ENCODE data around the gene SARM1. TPM values are rescaled to one million over a fixed set of nuclear protein-coding genes. Genes with fewer than 3 reads are reported as not detected.
"Not testable (repeated sequence)": the region's sequence is repeated elsewhere in the genome, so short reads cannot be mapped to it uniquely, and the experiment has no call there.

The SARM1 gene
- total RNA-seq, 1 experiment from 2014 or later = 32.8 TPM

DNA sequence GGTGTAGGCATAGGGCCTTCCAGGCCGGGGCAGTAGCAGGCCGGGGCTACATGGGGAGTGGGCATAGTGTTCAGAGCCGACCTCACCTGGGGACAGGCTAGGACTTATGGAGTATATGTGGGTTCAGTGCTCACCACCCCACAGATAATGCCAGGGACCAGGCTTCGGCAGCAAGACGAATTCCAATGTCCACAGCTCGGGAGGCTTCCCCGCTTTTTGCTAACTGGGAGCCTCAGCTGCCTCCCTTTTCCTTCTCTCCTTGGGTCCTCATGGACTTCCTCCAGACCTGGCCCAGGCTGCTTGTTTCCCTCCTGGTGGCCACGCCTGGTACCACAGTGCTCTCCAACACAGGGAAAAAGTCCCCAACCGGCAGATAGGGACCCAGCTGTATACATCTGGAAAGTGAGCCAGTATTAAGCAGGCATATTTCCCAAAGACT is 54.6 kb downstream of the SARM1 start:
- Mint-ChIP-seq H3K27ac (ENCODE audit: unreplicated experiment) (no peak overlapping the region), H3K27me3 (ENCODE audit: insufficient read depth, unreplicated experiment) (no peaks in the 10 kb centered on the region), H3K9me3 (ENCODE audit: unreplicated experiment) (no peaks in the 10 kb centered on the region), H3K4me1 (ENCODE audit: low read depth, unreplicated experiment) (no peaks in the 10 kb centered on the region), H3K4me3 (ENCODE audit: unreplicated experiment) (no peak overlapping the region), H3K36me3 (ENCODE audit: insufficient read depth, unreplicated experiment) (no peaks in the 10 kb centered on the region)
- POLR2A ChIA-PET = no interaction called here
- TF ChIP-seq CTCF (IDR thresholded peaks at IDR 0.05; ENCODE audit: insufficient read depth in 1 of 2, low read depth in 1 of 2, low read length in 1 of 2, severe bottlenecking in 1 of 2, unreplicated experiment in 1 of 2) = peak; percentile 67 to 74
- H3K36me3 ChIP-seq (ENCODE audit: control insufficient read depth, insufficient read depth, low read length) = no peaks in the 10 kb centered on the region
- H3K9me3 ChIP-seq = no peaks in the 10 kb centered on the region
- CTCF ChIA-PET = interaction anchor here (0.6 to 1.1 kb wide), 2 partner anchors 9 to 70 kb away, joined by 3 to 6 read pairs; no protein-coding TSS in a partner anchor
- H3K4me1 ChIP-seq = no peaks in the 10 kb centered on the region
- intact Hi-C loops (cut with micrococcal nuclease; ENCODE audit: unreplicated experiment) = no loop called here
- H3K4me3 ChIP-seq (ENCODE audit: low read depth, low read length) = no peak overlapping the region
- peak; percentile 69 to 74 for DNase-seq
- H3K27me3 ChIP-seq (replicated peaks; ENCODE audit: control insufficient read depth, insufficient read depth, low read length) = no peaks in the 10 kb centered on the region
- BruUV-seq (replicated peaks) = no TSS peak

GRCh38 chr17:28427371-28427770 is 55.9 kb downstream of the SARM1 start:
- no peak for DNase-seq
- H3K27me3 ChIP-seq (replicated peaks; ENCODE audit: control insufficient read depth, insufficient read depth, low read length) = no peaks in the 10 kb centered on the region
- Mint-ChIP-seq H3K27ac (ENCODE audit: unreplicated experiment) (no peak overlapping the region), H3K36me3 (ENCODE audit: insufficient read depth, unreplicated experiment) (no peaks in the 10 kb centered on the region), H3K27me3 (ENCODE audit: insufficient read depth, unreplicated experiment) (no peaks in the 10 kb centered on the region), H3K4me3 (ENCODE audit: unreplicated experiment) (no peak overlapping the region), H3K4me1 (ENCODE audit: low read depth, unreplicated experiment) (no peaks in the 10 kb centered on the region), H3K9me3 (ENCODE audit: unreplicated experiment) (no peaks in the 10 kb centered on the region)
- TF ChIP-seq CTCF (IDR thresholded peaks at IDR 0.05; ENCODE audit: insufficient read depth in 1 of 2, low read depth in 1 of 2, low read length in 1 of 2, severe bottlenecking in 1 of 2, unreplicated experiment in 1 of 2) = no peak
- no peaks in the 10 kb centered on the region for H3K9me3 ChIP-seq
- BruUV-seq (replicated peaks) = no TSS peak
- no peak overlapping the region for H3K4me3 ChIP-seq (ENCODE audit: low read depth, low read length)
- POLR2A ChIA-PET = no interaction called here
- CTCF ChIA-PET = no interaction called here
- intact Hi-C loops (cut with micrococcal nuclease; ENCODE audit: unreplicated experiment) = no loop called here
- H3K4me1 ChIP-seq = no peaks in the 10 kb centered on the region
- no peaks in the 10 kb centered on the region for H3K36me3 ChIP-seq (ENCODE audit: control insufficient read depth, insufficient read depth, low read length)

GRCh38 chr17:28427982-28428381 is 56.5 kb downstream of the SARM1 start:
- H3K9me3 ChIP-seq; H3K36me3 Mint-ChIP-seq (ENCODE audit: insufficient read depth, unreplicated experiment); H3K4me3 ChIP-seq (ENCODE audit: low read depth, low read length); H3K27me3 ChIP-seq (replicated peaks; ENCODE audit: control insufficient read depth, insufficient read depth, low read length); H3K27ac Mint-ChIP-seq (ENCODE audit: unreplicated experiment); CTCF ChIA-PET; DNase-seq; H3K4me1 Mint-ChIP-seq (ENCODE audit: low read depth, unreplicated experiment); BruUV-seq (replicated peaks); H3K4me3 Mint-ChIP-seq (ENCODE audit: unreplicated experiment); intact Hi-C loops (cut with micrococcal nuclease; ENCODE audit: unreplicated experiment); H3K9me3 Mint-ChIP-seq (ENCODE audit: unreplicated experiment); H3K36me3 ChIP-seq (ENCODE audit: control insufficient read depth, insufficient read depth, low read length); H3K4me1 ChIP-seq; POLR2A ChIA-PET; H3K27me3 Mint-ChIP-seq (ENCODE audit: insufficient read depth, unreplicated experiment): not testable (repeated sequence)

DNA sequence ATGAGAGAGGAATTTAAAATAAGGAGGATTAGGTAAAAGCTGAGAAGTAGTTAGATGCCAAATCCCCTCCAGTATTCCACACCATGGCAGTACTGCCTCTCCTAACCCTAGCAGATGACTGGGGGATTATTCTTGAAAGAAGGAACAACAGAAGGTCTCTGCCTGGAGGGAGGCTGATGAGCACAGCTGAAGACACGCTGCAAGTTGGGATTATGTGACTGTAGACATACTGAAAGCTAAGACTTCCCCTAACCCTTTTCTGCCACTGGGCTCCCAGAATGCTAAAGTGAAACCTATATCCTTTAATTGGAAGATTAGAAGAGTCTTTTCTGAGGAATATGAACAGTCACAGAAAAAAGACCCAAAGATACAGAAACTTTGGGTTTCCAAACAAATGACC is 62.2 kb downstream of the SARM1 start:
- no peaks in the 10 kb centered on the region for H3K4me1 Mint-ChIP-seq (ENCODE audit: low read depth, unreplicated experiment)
- H3K4me1 ChIP-seq = no peaks in the 10 kb centered on the region; the same call in 1 of the 2 replicates
- H3K27me3 ChIP-seq (replicated peaks; ENCODE audit: control insufficient read depth, insufficient read depth, low read length) = no peaks in the 10 kb centered on the region
- no peak overlapping the region for H3K4me3 Mint-ChIP-seq (ENCODE audit: unreplicated experiment)
- no peak for DNase-seq
- CTCF ChIA-PET = interaction anchor here (2.2 kb wide), 1 partner anchor 17 kb away, joined by 5 read pairs; no protein-coding TSS in a partner anchor
- no peak overlapping the region for H3K4me3 ChIP-seq (ENCODE audit: low read depth, low read length)
- H3K27ac Mint-ChIP-seq (ENCODE audit: unreplicated experiment) = no peak overlapping the region
- H3K27me3 Mint-ChIP-seq (ENCODE audit: insufficient read depth, unreplicated experiment) = no peaks in the 10 kb centered on the region
- POLR2A ChIA-PET = no interaction called here
- TF ChIP-seq CTCF (IDR thresholded peaks at IDR 0.05; ENCODE audit: insufficient read depth in 1 of 2, low read depth in 1 of 2, low read length in 1 of 2, severe bottlenecking in 1 of 2, unreplicated experiment in 1 of 2) = no peak
- H3K36me3 ChIP-seq (ENCODE audit: control insufficient read depth, insufficient read depth, low read length) = no peaks in the 10 kb centered on the region
- H3K9me3 Mint-ChIP-seq (ENCODE audit: unreplicated experiment) = no peaks in the 10 kb centered on the region
- intact Hi-C loops (cut with micrococcal nuclease; ENCODE audit: unreplicated experiment) = no loop called here
- no peaks in the 10 kb centered on the region for H3K36me3 Mint-ChIP-seq (ENCODE audit: insufficient read depth, unreplicated experiment)
- no TSS peak for BruUV-seq (replicated peaks)
- H3K9me3 ChIP-seq = no peaks in the 10 kb centered on the region

- BruUV-seq (replicated peaks); H3K27me3 ChIP-seq (replicated peaks; ENCODE audit: control insufficient read depth, insufficient read depth, low read length); intact Hi-C loops (cut with micrococcal nuclease; ENCODE audit: unreplicated experiment); H3K27me3 Mint-ChIP-seq (ENCODE audit: insufficient read depth, unreplicated experiment); H3K9me3 Mint-ChIP-seq (ENCODE audit: unreplicated experiment); H3K4me3 Mint-ChIP-seq (ENCODE audit: unreplicated experiment); CTCF ChIA-PET; H3K27ac Mint-ChIP-seq (ENCODE audit: unreplicated experiment); H3K9me3 ChIP-seq; H3K4me1 Mint-ChIP-seq (ENCODE audit: low read depth, unreplicated experiment); H3K4me3 ChIP-seq (ENCODE audit: low read depth, low read length); H3K36me3 Mint-ChIP-seq (ENCODE audit: insufficient read depth, unreplicated experiment); H3K4me1 ChIP-seq; DNase-seq; H3K36me3 ChIP-seq (ENCODE audit: control insufficient read depth, insufficient read depth, low read length): not testable (repeated sequence)
- POLR2A ChIA-PET = interaction anchor here (0.6 kb wide), 1 partner anchor 77 kb away, joined by 5 read pairs; the partner anchor contains the start of gene POLDIP2
Measured at GRCh38 chr17:28434326-28434725, 62.8 kb downstream of the SARM1 start.
